Ishikawa (cell line): ENCODE data around the gene BIRC7.

ENCODE experiments used
- CREB1 ChIP-seq: IDR thresholded peaks from 2 replicates; pipeline ENCODE4 v1.6.1; 2012; ENCODE audit warnings: low read depth
- EP300 ChIP-seq: IDR thresholded peaks from 2 replicates; pipeline ENCODE4 v1.6.1; 2012; ENCODE audit warnings: borderline replicate concordance
- TAF1 ChIP-seq: IDR thresholded peaks from 2 replicates; pipeline ENCODE4 v1.6.1; 2012; ENCODE audit warnings: low read depth, mild to moderate bottlenecking
- TCF12 ChIP-seq: IDR thresholded peaks from 2 replicates; pipeline ENCODE4 v1.6.1; 2012; ENCODE audit warnings: low read depth
- YY1 ChIP-seq: IDR thresholded peaks from 2 replicates; pipeline ENCODE4 v1.6.1; 2012; ENCODE audit warnings: low read depth
- ZBTB7A ChIP-seq: IDR thresholded peaks from 2 replicates; pipeline ENCODE4 v1.6.1; 2012; ENCODE audit warnings: low read depth
- TF ChIP-seq, protein P1 (sequence below): IDR thresholded peaks from 2 replicates; pipeline ENCODE4 v1.6.1; 2012; ENCODE audit warnings: low read depth, mild to moderate bottlenecking

DNA sequence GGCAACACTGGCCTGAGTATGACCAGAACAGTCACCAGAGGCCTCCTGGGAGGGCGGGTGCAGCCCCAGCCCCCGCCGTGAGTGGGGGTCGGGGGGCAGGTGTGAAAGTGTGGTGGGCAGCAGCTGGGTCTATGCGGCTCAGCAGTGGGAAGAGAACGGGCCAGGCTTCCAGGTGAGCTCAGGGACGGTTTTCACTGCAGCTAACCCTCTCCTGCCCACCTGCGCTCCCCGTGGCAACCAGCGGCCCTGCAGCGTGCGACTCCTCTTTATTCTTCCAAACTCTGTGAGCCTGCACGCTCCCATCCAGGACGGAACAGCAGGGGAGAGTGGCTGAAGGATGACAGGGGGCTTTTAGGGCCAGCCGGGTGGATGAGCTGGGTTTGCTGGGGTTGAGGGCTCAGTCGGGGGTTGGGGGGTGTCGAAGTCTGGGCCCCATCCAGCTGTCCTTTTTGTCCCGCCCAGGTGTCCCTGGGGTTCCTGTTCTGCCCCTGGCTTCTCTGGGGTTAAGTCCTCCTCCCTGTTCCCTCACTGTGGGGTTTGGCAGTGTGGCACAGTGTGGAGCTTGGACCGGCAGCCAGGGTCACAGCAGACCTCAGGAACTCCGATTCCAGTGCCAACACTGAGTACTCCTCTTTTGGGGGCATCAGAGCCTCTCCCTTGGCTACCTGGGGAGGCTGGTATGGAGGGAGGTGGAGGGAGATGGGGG lies 859 bp upstream of the BIRC7 start:
- TF ChIP-seq TAF1 (no peak), TCF12 (no peak), CREB1 (no peak), ZBTB7A (no peak), EP300 (no peak), YY1 (no peak)
- TF ChIP-seq, protein P1, sequence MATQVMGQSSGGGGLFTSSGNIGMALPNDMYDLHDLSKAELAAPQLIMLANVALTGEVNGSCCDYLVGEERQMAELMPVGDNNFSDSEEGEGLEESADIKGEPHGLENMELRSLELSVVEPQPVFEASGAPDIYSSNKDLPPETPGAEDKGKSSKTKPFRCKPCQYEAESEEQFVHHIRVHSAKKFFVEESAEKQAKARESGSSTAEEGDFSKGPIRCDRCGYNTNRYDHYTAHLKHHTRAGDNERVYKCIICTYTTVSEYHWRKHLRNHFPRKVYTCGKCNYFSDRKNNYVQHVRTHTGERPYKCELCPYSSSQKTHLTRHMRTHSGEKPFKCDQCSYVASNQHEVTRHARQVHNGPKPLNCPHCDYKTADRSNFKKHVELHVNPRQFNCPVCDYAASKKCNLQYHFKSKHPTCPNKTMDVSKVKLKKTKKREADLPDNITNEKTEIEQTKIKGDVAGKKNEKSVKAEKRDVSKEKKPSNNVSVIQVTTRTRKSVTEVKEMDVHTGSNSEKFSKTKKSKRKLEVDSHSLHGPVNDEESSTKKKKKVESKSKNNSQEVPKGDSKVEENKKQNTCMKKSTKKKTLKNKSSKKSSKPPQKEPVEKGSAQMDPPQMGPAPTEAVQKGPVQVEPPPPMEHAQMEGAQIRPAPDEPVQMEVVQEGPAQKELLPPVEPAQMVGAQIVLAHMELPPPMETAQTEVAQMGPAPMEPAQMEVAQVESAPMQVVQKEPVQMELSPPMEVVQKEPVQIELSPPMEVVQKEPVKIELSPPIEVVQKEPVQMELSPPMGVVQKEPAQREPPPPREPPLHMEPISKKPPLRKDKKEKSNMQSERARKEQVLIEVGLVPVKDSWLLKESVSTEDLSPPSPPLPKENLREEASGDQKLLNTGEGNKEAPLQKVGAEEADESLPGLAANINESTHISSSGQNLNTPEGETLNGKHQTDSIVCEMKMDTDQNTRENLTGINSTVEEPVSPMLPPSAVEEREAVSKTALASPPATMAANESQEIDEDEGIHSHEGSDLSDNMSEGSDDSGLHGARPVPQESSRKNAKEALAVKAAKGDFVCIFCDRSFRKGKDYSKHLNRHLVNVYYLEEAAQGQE: no peak
